ENCODE measurements around the gene RXFP4.

- no peak for TF ChIP-seq CTCF (IDR thresholded peaks at IDR 0.05; ENCODE audit: low read depth, low read length)
- no peak for TF ChIP-seq POLR2A (IDR thresholded peaks at IDR 0.05; ENCODE audit: extremely low read depth, insufficient read length)
- no peak for TF ChIP-seq MYC (IDR thresholded peaks at IDR 0.05; ENCODE audit: low read depth, low read length)
- TF ChIP-seq MAX (IDR thresholded peaks at IDR 0.05; ENCODE audit: low read depth, low read length) = no peak
Observed at GRCh38 chr1:155919801-155920200, 21.6 kb upstream of the RXFP4 start.
